Brain microvascular endothelial cell (primary cell): ENCODE results near the gene HAX1.

Experiments
- DNase-seq: peaks from one replicate; pipeline ENCODE4 v3.0.0-alpha.2; 2020
- H3K27ac ChIP-seq: fragments of 250-450 bp; sonication (Bioruptor Pico); 2 replicates; pipeline ENCODE4 v1.5.1; 2020; ENCODE audit warnings: mild to moderate bottlenecking, moderate library complexity
- H3K27me3 ChIP-seq: fragments of 250-450 bp; sonication (Bioruptor Pico); replicated peaks from 2 replicates; pipeline ENCODE4 v1.5.1; 2020; ENCODE audit warnings: mild to moderate bottlenecking
- H3K36me3 ChIP-seq: fragments of 250-450 bp; sonication (Bioruptor Pico); replicated peaks from 2 replicates; pipeline ENCODE4 v1.5.1; 2020; ENCODE audit warnings: mild to moderate bottlenecking
- H3K4me3 ChIP-seq: 2 replicates; pipeline ENCODE4 v1.5.1; 2011; ENCODE audit warnings: low read depth, mild to moderate bottlenecking, control low read depth, low read length, moderate library complexity
- CTCF ChIP-seq: IDR thresholded peaks from 2 replicates; pipeline ENCODE4 v1.5.1; 2011; ENCODE audit warnings: low read depth, mild to moderate bottlenecking, moderate library complexity, low read length, control low read depth, inconsistent platforms; ENCODE audit errors: missing control alignments
- in situ Hi-C: cut with HindIII; loops from 2 replicates; pipeline ENCODE4 v1.10.0; 2017; ENCODE audit warnings: low sequenced_read_pairs, low pct_ligation_motif_present

HAX1 gene

GRCh38 chr1:154241703-154242351, 30.6 kb upstream of the HAX1 start:
- Histone ChIP-seq H3K36me3 (peaks cover 71% of the 10 kb centered on the region), H3K27me3 (no peaks in the 10 kb centered on the region), H3K4me3 (no peak overlapping the region), H3K27ac (no peak overlapping the region)
- in situ Hi-C loops, result loop anchor here (25.0 kb wide), 1 partner anchor 95 kb away; the partner anchor contains the start of gene ATP8B2
- TF ChIP-seq CTCF, result no peak
- no peak for DNase-seq

- no peak for DNase-seq
- peaks cover 86% of the 10 kb centered on the region for H3K36me3 ChIP-seq
- no peak for TF ChIP-seq CTCF
- in situ Hi-C loops, result no loop called here
- H3K27ac ChIP-seq, result no peak overlapping the region
- no peaks in the 10 kb centered on the region for H3K27me3 ChIP-seq
- no peak overlapping the region for H3K4me3 ChIP-seq
These were observed 18.8 kb upstream of the HAX1 start for GRCh38 chr1:154253671-154254070.

- in situ Hi-C loops, result no loop called here
- Histone ChIP-seq H3K27ac (no peak overlapping the region), H3K36me3 (peaks cover 88% of the 10 kb centered on the region), H3K27me3 (no peaks in the 10 kb centered on the region), H3K4me3 (no peak overlapping the region)
- TF ChIP-seq CTCF, result no peak
- no peak for DNase-seq
These were observed 15.7 kb upstream of the HAX1 start for GRCh38 chr1:154256686-154257085.

GRCh38 chr1:154258784-154259183, 13.6 kb upstream of the HAX1 start:
- no peak for TF ChIP-seq CTCF
- Histone ChIP-seq H3K27ac (no peak overlapping the region), H3K36me3 (peaks cover 93% of the 10 kb centered on the region), H3K4me3 (no peak overlapping the region), H3K27me3 (no peaks in the 10 kb centered on the region)
- no peak for DNase-seq
- in situ Hi-C loops, result no loop called here

GRCh38 chr1:154260127-154260526, 12.3 kb upstream of the HAX1 start:
- no peak for DNase-seq
- TF ChIP-seq CTCF, result no peak
- Histone ChIP-seq H3K4me3 (no peak overlapping the region), H3K36me3 (peaks cover 95% of the 10 kb centered on the region), H3K27me3 (no peaks in the 10 kb centered on the region), H3K27ac (no peak overlapping the region)
- in situ Hi-C loops, result no loop called here
